Measurements from ENCODE around the gene ADCY2.

- TF ChIP-seq CTCF (conservative IDR thresholded peaks at IDR 0.05; ENCODE audit: low read length): no peak
- no peak for TF ChIP-seq EZH2phosphoT487 (IDR thresholded peaks at IDR 0.05; ENCODE audit: borderline replicate concordance, low read depth, low read length)
Observed at GRCh38 chr5:7415587-7416535, 19.9 kb downstream of the ADCY2 start.

All from OCI-LY7 (cell line).